Measurements from ENCODE around the gene BRF1.
"Not testable (repeated sequence)": the region's sequence is repeated elsewhere in the genome, so short reads cannot be mapped to it uniquely, and the experiment has no call there.

The BRF1 gene, protein sequence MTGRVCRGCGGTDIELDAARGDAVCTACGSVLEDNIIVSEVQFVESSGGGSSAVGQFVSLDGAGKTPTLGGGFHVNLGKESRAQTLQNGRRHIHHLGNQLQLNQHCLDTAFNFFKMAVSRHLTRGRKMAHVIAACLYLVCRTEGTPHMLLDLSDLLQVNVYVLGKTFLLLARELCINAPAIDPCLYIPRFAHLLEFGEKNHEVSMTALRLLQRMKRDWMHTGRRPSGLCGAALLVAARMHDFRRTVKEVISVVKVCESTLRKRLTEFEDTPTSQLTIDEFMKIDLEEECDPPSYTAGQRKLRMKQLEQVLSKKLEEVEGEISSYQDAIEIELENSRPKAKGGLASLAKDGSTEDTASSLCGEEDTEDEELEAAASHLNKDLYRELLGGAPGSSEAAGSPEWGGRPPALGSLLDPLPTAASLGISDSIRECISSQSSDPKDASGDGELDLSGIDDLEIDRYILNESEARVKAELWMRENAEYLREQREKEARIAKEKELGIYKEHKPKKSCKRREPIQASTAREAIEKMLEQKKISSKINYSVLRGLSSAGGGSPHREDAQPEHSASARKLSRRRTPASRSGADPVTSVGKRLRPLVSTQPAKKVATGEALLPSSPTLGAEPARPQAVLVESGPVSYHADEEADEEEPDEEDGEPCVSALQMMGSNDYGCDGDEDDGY

DNA sequence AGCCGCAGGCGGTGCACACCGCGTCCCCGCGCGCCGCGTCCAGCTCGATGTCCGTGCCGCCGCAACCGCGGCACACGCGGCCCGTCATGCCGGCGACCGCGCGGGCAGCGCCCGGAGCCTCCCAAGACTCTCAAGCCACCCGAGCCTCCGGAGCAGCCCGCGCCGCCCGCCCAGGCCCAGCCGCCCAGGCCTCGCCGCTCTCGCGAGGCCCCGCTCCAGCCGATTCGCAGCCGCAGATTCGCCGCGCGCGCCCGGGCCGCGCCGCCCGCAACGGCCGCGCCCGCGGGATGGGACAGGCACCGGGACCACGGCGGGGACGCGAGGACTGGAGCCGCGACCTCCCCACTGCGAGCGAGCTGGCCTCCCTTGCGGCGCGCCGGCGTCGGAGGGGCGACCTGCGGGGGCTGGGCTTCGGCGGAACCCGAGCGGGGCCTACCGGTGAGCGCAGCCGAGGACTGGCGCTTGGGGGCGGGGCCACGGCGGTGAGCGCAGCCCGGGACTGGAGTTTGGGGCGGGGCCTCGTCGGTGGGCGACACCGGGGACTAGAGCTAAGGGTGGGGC lies at the start of gene BRF1:
Gene BRF1, minus strand, starts transcription at position 460 of the 561 bp plus-strand sequence. Its CDS starts 372 bp downstream, at position 88.
- peak; percentile 95 to 97 for DNase-seq

DNA sequence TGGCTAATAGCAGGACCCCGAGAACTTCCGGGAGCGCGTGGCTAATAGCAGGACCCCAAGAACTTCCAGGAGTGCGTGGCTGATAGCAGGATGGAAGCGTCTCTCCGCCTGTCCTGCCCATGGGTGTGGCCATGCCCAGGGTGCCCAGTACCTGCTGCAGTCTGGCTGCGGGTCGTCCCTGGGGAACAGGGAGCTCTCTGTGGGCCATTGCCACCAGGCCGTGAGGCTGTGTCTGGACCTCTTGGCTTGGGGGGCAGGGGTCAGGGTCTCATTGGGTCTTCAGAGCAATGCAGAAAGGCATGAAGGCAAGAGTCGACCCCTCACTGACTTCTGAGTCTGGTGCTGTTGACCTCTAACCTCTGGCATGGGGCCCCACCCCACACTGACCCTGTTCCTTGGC lies 49.2 kb upstream of the BRF1 start:
- DNase-seq, result no peak

DNA sequence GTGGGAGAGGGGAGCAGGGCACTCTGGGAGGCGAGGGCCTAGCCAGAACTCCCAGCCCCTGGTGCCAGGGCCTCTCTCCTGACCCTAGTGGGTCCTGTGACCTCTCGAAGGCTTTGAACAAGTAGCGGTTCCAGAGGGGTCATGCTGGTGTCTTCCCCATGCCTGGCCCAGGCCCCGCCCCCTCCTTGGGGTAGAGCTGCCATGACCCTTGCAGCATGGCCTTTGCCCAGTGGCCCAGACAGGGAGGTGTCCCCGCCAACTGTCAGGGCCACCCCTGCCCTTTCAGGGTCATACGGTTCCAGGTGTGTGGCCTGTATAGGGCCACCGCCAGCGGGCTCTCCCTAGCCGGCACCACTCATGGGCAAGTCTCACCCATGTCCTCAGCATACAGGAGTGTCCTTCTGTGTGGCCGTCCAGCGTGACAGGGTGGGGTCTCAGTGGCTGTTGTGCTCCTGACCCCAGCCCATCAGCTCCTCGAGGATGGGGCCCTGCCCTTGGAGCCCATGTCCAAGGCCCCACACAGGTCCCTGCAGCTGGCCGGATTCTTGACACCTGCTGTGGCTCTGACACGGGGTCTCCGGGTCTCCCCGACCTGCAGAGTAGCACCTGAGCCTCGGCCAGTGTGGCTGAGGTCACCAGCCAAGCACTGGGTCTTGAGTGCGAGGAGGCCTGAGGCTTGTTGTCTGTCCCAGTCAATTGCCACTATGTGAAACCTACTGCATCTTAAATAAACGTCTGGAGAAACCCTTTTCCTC lies 48.3 kb upstream of the BRF1 start:
- no peak for DNase-seq

DNA sequence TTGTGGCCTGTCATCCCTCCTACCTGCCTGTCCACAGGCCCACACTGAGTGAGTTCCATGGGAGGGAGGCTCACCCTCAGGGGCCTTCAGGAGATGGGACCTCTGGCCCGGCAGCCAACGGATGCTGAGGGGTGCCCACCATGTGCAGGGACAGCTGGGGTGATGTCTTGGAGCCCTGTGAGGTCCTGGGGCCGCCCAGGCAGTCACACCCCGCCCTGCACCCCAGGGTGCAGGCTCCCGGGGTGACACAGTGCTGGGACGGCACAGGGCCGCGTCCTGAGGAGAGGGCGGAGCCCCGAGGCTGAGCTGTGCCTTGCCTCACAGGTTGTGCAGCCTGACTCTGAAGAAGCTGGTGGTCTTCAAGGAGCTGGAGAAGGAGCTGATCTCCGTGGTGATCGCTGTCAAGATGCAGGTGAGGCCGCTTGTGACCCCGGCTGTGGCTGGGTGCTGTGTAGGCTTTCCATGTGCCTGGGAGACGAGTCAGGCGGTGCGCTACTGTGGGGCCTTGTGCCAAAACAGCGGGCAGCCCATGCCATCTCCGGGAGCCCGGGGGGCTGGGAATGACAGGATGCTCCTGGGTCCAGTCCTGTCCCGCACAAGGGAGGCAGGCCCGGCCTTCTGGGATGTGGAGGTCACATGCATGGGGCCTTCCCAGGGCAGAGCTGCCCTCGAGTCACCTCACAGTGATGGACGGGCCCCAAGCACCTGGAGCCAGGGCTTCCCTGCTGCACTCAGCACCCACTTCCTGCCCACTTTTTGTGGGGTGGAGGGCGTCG lies 47.6 kb upstream of the BRF1 start:
- DNase-seq, result no peak

DNA sequence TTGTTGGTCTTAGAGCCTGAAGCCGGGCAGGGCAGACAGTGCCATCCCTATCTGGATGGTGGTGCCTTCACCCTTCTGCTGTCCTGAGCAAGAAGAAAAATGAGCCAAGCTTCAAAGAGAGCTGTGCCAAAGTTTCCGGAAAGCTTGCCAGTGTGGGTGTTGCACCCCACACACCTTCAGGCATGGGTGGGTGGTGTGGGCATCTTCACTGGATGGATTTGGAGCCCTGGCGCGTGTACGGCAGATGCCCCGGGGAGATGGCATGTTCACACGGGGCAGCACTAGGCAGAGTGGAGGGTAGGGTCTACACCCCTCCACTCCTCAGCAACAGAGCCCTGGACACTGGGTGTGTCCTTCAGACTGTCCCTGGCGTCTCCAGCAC lies 46.8 kb upstream of the BRF1 start:
- DNase-seq, result no peak

DNA sequence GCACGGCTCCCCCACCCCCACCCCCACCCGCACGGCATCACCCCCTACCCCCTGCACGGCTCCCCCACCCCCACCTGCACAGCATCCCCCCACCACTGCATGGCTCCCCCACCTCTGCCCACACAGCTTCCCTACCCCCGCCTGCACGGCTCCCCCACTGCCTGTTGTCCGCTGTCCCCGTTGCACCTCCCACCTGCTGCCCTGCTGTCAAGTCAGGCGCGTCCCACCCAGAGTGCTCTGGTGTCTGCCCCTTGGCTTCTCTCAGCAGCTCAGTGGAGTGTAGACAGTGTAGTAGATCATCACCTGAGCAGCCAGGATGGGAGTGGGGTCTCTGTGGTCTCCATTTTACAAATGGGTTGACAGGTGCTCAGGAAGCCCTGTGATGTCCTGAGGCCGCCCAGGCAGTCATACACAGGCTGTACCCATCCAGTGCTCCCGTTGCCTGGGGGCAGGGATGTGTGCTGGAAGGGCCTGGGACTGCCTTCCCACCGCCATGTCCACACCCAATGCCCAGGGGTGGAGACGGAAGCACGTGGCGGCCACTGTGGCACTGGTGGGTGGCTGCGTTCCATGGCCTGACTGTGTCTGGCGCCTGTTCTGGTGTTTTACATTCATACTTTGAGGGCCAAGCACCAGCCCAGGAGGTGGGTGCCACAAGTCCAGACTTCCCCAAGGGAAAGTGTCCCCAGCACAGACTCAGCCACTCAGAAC lies 46.2 kb upstream of the BRF1 start:
- no peak for DNase-seq

DNA sequence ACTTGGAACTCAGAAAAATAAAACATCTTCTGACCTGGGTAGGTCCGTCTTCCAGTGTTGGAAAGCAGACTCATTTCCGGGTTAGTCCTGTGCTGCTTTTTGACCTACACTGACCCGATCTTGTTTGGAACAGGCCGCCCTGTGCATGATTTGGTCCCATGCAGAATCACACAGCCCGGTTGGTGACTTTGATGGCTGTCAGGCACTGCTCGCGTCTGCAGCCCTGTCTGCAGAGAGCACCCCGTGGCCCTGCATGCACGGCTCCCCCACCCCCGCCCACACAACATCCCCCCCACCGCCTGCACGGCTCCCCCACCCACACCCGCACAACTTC lies 45.4 kb upstream of the BRF1 start:
- DNase-seq, result no peak

DNA sequence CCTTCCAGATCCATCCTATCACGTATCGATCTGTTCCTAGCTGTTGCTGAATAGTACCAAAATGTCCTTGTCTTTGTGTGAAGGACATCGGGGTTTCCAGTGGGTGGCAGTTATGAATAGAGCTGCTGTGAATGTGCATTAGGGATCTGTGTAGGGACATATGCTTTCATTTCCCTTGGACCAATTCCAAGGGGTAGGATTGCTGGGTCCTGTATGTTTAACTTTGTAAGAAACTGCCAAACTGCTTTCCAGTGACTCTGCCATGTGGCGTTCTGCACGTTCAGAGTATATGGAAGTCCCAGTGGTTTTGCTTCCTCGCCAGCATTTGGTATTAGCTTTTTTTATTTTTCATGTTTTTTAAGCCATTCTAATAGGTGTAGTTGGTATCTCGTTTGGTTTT lies 42.4 kb upstream of the BRF1 start:
- DNase-seq, result no peak

DNA sequence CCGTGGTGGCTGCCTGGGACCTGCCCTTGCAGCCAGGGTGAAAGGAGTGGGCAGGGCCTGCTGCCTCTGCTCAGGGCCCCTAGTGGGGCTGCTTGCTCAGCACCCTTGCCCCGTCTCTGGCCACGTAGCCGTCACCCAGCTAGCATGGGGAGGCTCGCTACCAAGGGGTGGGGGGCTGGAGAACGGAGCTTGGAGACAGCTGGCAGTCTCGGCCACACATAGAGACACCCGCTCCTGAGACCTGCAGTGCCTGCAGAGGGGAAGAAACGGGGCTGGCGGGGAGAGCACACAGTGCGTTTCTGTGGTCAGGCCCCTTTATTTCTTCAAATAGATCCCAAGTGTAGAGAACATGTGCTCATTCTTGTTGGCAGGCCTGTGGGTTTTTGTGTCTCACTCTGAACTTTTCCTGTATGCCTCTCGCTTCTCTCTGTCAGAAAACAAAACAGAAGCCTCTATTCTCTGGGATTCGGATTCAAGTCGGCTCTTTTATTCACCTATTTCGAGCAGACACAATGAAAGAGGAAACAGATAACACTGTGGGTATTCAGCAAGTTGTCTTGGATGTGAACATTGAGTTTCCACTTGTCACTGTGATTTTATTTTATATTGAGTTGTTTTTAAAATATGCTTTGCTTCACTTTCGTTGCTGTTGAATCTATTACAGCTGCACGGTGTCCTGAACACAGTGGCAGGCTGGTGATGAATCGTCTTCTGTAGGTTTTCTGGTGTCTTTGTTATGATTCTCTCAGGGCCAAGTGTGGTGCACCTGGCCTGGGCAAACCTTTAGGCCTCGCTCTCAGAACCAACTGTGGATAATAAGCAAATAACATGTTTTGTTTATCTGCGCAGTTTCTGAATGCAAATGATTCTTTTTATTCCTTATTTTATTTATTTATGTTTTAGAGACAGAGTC lies 40.3 kb upstream of the BRF1 start:
- DNase-seq, result no peak

DNA sequence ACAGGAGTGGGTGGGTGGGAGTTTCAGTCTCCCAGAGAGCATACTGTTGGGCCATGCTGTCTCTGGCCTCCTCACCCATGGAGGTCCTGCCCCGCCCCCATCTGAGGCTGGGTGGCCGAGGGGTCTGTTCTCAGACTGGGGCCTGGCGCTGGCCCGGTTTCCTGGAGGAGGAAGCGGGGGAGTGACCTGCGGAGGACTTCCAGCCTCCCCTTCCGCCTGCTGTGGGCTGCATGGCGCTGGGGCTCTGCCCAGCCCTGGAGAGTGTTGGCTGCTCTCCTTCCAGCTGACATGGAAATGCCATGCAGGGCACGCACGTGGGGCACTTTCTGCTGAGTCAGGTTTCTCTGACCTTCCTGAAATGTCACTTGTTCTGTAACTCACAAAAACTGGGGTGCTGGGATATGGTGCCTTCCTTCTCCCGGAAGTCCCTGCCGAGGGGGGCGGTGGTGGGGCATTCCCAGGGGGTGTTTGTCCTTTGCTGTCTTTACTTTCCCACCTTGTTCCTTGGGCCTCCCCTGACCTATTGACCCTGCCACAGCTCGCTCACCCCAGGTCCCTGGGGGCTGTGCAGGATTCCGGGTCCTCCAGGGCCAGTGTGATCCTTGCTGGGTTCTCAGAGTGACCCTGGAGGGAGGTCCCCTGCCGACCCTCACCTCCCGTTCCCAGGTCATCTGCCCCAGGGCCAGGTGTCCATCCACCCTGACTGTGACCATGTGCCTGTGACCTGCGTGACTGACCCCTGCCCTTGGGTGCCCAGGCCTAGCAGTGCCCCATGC lies 37.4 kb upstream of the BRF1 start:
- DNase-seq, result no peak

DNA sequence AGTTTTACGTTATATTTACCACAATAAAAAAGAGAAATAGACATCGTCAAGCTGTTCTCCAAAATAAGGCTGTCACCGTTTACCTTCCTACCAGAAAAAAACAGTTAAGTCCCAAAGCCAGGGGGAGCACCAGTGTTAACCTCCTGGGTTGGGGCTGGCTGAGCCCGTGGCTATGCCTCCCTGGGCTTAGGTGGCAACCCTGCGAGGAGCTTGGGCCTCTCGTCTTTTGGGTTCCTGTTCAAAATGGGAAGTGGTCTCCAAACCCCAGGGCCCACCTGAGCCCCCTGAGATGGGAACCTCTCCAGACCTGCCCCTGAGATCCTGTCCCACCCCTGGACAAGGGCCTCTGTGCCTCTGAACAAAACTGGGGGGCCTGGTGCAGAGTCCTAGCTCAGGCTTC lies 36.6 kb upstream of the BRF1 start:
- DNase-seq, result no peak

DNA sequence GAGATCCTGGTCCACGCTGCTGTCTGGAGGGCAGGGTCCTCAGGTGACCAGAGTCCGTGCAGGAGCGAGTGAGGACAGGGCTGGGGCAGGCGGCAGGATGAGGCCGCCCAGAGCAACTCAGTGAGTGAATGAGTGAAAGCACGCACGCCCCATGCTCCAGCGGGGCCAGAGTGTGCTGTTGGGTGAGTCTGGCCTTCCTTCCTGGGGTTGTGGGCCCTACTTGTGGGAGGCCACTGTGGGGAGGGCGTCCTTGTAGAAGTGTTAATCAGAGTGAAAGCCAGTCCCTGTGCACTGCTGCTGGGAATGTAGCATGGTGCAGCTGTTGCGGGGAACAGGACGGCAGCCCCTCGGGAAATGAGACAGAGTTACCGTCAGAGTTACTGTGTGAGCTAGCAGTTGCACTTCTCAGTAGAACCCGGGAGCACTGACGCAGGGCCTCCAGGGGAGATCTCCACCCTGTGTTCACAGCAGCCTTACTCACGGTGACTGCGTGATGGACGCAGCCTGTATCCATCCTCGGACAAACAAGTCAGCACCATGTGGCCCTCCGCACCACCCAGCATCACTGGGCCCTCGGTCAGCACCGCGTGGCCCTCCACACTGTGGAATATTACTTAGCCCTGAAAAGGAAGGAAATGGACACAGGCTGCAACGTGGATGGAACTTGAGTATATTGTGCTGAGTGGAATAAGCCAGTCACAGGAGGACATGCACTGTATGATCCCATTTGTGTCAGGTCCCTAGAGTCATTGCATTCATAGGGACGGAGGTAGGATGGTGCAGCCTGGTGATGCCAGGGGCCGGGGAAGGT lies 35.9 kb upstream of the BRF1 start:
- DNase-seq, result no peak

DNA sequence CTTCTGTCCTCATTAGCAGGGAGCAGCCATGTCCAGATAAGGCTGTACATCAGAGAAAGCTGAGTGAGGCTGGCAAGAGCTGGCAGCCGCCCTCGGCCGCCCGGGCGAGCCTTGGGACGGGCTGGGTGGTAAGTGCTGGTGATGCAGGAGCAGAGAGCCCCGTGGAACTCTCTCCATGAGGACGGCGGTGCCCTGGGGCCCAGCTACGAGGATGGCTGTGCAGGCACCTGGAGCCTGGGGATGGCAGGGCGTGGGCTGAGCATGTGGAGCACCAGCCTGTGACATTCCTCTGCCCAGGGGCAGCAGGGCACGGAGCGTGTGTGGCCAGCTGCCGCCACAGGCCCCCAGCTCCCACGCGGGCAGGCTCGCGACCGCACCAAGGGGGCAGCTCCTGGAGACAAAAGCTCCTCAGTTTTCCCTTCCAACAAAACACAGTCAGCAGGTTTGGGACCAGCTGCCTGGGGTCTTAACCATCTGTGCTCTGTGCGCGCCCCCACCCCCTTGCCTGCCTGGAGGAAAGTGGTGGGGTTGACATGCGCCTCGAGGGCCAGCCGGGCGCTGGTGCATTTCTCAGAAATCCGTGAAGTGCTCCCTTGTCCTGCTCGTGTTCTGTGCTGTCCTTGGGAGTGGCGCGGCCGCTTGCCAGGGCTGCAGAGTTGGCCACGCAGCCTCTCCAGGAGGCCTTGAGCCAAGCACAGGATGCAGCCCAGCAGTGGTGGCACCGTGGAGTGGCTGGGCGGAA lies 35.1 kb upstream of the BRF1 start:
- no peak for DNase-seq

DNA sequence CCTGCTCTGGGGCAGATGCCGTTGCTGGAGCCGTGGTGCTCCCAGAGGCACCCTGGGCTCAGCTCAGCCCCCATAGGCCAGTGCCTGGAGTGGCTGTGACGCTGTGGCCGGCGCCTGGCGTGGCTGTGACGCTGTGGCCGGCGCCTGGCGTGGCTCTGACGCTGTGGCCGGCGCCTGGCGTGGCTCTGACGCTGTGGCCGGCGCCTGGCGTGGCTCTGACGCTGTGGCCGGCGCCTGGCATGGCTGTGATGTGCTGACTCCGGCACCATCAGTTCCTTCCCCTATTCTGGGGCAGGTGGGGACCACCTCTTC lies 34.4 kb upstream of the BRF1 start:
- DNase-seq, result not testable (repeated sequence)

DNA sequence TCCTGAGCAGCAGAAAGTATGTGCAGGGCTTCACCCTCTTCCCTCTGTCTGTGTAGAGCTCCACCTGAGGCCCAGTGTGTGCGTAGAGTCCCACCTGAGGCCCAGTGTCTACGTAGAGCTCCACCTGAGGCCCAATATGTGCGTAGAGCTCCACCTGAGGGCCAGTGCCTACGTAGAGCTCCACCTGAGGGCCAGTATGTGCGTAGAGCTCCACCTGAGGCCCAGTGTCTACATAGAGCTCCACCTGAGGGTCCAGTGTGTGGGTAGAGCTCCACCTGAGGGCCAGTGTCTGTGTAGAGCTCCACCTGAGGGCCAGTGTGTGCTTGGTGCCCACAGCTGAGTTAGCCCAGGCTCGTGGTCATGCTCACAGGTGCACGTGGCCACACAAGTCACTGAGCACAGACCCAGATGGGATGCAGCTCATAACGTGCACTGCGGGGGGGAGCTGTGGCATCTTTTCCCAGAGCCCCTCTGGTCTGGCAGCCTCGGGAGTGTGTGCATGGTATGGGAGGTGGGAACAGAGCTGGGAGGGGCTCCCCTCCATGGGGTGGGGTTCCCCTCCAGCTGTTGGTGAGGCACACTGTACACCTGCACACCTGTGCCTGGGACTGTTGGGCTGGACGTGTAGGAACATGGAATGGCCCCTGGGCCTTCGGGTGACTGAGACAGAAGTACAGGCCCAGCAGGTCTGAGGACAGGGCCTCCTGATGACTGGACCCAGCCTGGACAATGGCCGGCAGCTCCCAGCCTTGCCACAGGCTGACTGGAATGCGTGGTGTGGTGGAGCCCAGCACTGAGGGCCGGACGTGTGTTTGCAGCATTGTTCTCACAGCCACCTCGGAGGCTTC lies 33.8 kb upstream of the BRF1 start:
- DNase-seq, result no peak

DNA sequence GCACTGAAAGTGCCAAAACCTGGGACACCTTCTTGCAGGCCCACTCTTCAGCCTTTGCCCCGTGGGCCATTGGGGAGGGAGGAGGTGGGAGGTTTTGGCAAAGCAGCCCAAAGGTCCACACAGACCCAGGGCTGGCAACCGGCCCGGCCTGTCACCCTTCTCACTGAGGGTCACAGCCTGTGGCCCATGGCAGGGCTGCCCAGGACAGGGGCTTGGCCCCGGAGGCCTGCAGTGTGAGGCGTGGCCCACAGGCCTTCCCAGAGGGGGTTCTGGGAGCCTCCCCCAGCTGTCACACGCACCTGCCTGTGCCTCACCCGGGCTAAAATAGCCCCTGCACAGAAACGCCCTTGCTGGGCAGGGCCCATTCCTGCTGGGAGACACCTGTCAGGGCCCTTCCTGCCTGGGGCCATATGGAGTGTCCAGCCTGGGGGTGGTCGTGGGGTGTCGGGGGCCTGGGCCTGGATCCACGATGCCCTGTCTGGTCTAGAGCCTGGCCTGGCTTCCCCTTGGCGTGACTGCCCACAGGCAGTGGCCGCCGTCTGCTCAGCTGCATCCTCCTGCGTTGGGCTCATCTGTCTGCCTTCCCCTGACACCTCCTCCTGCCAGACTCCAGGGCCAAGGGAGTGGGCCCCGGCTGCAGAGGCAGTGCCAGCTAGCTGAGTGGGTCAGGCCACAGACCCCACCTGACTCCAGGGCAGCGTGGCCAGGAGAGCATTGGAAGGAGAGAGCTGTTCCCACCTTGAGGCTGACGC lies 33.0 kb upstream of the BRF1 start:
- no peak for DNase-seq

DNA sequence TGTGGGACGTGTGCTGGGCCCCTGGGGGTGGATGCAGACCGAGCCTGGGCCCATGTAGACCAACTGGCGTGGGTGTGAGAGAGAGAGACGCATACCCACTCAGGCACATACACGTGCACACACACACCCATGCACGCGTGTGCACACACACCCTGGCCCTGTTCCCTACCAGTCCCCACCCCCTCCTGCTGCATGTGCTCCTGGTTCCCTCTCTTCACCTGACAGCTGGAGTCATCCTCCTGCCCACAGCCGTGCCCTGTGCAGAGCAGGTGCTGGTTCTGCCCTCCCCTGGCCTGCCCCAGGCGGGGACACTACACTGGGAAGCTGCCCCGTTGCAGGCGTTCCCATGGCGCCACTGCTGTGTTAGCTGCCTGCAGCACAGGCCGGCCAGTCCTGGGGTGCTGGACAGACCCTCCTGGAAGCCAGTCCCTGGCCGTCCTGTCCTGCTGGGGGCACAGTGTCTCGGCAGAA lies 32.3 kb upstream of the BRF1 start:
- no peak for DNase-seq

Data from activated CD4-positive, alpha-beta T cell treated with anti-CD3 and anti-CD28 coated beads, Interleukin-2, amount 50 U/mL, for 4 hours (primary cell).